Neural progenitor cell (in vitro differentiated cells): ENCODE data around the gene VMP1. TPM values are rescaled to one million over a fixed set of nuclear protein-coding genes. Genes with fewer than 3 reads are reported as not detected.

Experiments used
- DNase-seq: peaks from one replicate; pipeline ENCODE4 v3.0.0-alpha.2; 2016; ENCODE audit warnings: low spot score
- H2AFZ ChIP-seq: fragments of 200-600 bp; sonication (generic); replicated peaks from 2 replicates; pipeline ENCODE4 v1.6.1; 2016; ENCODE audit warnings: antibody characterized with exemption
- H3F3A ChIP-seq: fragments of 200-600 bp; sonication (generic); 2 replicates; pipeline ENCODE4 v1.6.1; 2016; ENCODE audit warnings: antibody characterized with exemption, low read depth
- H3K27ac ChIP-seq: fragments of 200-600 bp; sonication (generic); 2 replicates; pipeline ENCODE4 v1.5.1; 2016; ENCODE audit warnings: mild to moderate bottlenecking
- H3K27me3 ChIP-seq: fragments of 200-600 bp; sonication (generic); 2 replicates; pipeline ENCODE4 v1.6.1; 2016; ENCODE audit warnings: mild to moderate bottlenecking, moderate library complexity
- H3K36me3 ChIP-seq: fragments of 200-600 bp; sonication (generic); 2 replicates; pipeline ENCODE4 v1.5.1; 2016
- H3K4me1 ChIP-seq: fragments of 200-600 bp; sonication (generic); 2 replicates; pipeline ENCODE4 v1.6.1; 2016; ENCODE audit warnings: mixed run types
- H3K4me2 ChIP-seq: fragments of 200-600 bp; sonication (generic); 2 replicates; pipeline ENCODE4 v1.6.1; 2016
- H3K4me3 ChIP-seq: fragments of 200-600 bp; sonication (generic); 2 replicates; pipeline ENCODE4 v1.5.1; 2016
- H3K79me2 ChIP-seq: fragments of 200-600 bp; sonication (generic); 2 replicates; pipeline ENCODE4 v1.6.1; 2016; ENCODE audit warnings: low read depth
- H3K9ac ChIP-seq: fragments of 200-600 bp; sonication (generic); 2 replicates; pipeline ENCODE4 v1.6.1; 2016
- H3K9me3 ChIP-seq: fragments of 200-600 bp; sonication (generic); 2 replicates; pipeline ENCODE4 v1.5.1; 2016; ENCODE audit warnings: low read depth
- H4K20me1 ChIP-seq: fragments of 200-600 bp; sonication (generic); 2 replicates; pipeline ENCODE4 v1.6.1; 2016; ENCODE audit warnings: low read depth
- H3K27ac Mint-ChIP-seq: 3 replicates; pipeline ENCODE4 v1.8.0; 2021; ENCODE audit warnings: mixed read lengths
- H3K27me3 Mint-ChIP-seq: 2 replicates; pipeline ENCODE4 v1.8.0; 2022; ENCODE audit warnings: low read depth, mild to moderate bottlenecking, inconsistent platforms, moderate library complexity, mixed read lengths; ENCODE audit not compliant: insufficient read depth
- H3K36me3 Mint-ChIP-seq: 3 replicates; pipeline ENCODE4 v1.8.0; 2021; ENCODE audit warnings: mixed read lengths
- H3K4me1 Mint-ChIP-seq: 3 replicates; pipeline ENCODE4 v1.8.0; 2021; ENCODE audit warnings: mixed read lengths
- H3K4me3 Mint-ChIP-seq: 3 replicates; pipeline ENCODE4 v1.8.0; 2021; ENCODE audit warnings: mild to moderate bottlenecking, moderate library complexity, mixed read lengths
- H3K9me3 Mint-ChIP-seq: 3 replicates; pipeline ENCODE4 v1.8.0; 2020; ENCODE audit warnings: mixed read lengths
- CTCF ChIP-seq: fragments of 200-600 bp; sonication (generic); IDR thresholded peaks from 2 replicates; pipeline ENCODE4 v1.5.1; 2017; ENCODE audit warnings: antibody characterized with exemption, mild to moderate bottlenecking
- EZH2 ChIP-seq: fragments of 200-600 bp; sonication (generic); IDR thresholded peaks from 2 replicates; pipeline ENCODE4 v1.6.1; 2017; ENCODE audit warnings: antibody characterized with exemption, mild to moderate bottlenecking, moderate library complexity
- EZH2phosphoT487 ChIP-seq: fragments of 200-600 bp; sonication (generic); IDR thresholded peaks from 2 replicates; pipeline ENCODE4 v1.6.1; 2017; ENCODE audit warnings: antibody characterized with exemption
- total RNA-seq: library from RNA; depleted of rRNA; stranded (reverse); fragments of >200 nt; gene quantifications from 2 replicates; pipeline ENCODE4 v1.2.3, GENCODE V29; 2015; ENCODE audit warnings: low replicate concordance

Gene VMP1
- total RNA-seq, 1 donor from 2014 or later = 62.1 TPM

GRCh38 chr17:59669411-59669810, 38.0 kb upstream of the VMP1 start:
- H3K36me3 ChIP-seq = peaks cover 25% of the 10 kb centered on the region
- Mint-ChIP-seq H3K27me3 (no peaks in the 10 kb centered on the region), H3K36me3 (peaks cover 6% of the 10 kb centered on the region), H3K9me3 (no peaks in the 10 kb centered on the region), H3K4me3 (no peak overlapping the region), H3K4me1 (no peaks in the 10 kb centered on the region), H3K27ac (no peak overlapping the region)
- H3K4me3 ChIP-seq = no peak overlapping the region
- no peaks in the 10 kb centered on the region for H4K20me1 ChIP-seq
- no peaks in the 10 kb centered on the region for H3K9me3 ChIP-seq
- H3K9ac ChIP-seq = no peak overlapping the region
- no peak overlapping the region for H3K27ac ChIP-seq
- DNase-seq = no peak
- H3K79me2 ChIP-seq = no peaks in the 10 kb centered on the region
- H3K4me1 ChIP-seq = no peaks in the 10 kb centered on the region
- TF ChIP-seq EZH2 = no peak
- TF ChIP-seq EZH2phosphoT487 = no peak
- no peak for TF ChIP-seq CTCF
- no peak overlapping the region for H3K4me2 ChIP-seq
- no peak overlapping the region for H2AFZ ChIP-seq
- H3F3A ChIP-seq = peaks cover 2% of the 10 kb centered on the region
- no peaks in the 10 kb centered on the region for H3K27me3 ChIP-seq

- peaks cover 6% of the 10 kb centered on the region for H3K36me3 Mint-ChIP-seq
- Histone ChIP-seq H3K4me1 (no peaks in the 10 kb centered on the region), H3K27ac (no peak overlapping the region), H3K4me2 (no peak overlapping the region), H3K79me2 (no peaks in the 10 kb centered on the region), H3F3A (peaks cover 4% of the 10 kb centered on the region), H4K20me1 (no peaks in the 10 kb centered on the region), H3K9ac (no peak overlapping the region), H3K9me3 (no peaks in the 10 kb centered on the region), H2AFZ (no peak overlapping the region), H3K27me3 (no peaks in the 10 kb centered on the region), H3K36me3 (peaks cover 23% of the 10 kb centered on the region), H3K4me3 (no peak overlapping the region)
- H3K4me1 Mint-ChIP-seq = no peaks in the 10 kb centered on the region
- no peak overlapping the region for H3K4me3 Mint-ChIP-seq
- DNase-seq = no peak
- no peak overlapping the region for H3K27ac Mint-ChIP-seq
- TF ChIP-seq EZH2phosphoT487 (no peak), CTCF (no peak), EZH2 (no peak)
- no peaks in the 10 kb centered on the region for H3K27me3 Mint-ChIP-seq
- H3K9me3 Mint-ChIP-seq = no peaks in the 10 kb centered on the region
These were observed 37.5 kb upstream of the VMP1 start for GRCh38 chr17:59669944-59670343.

- Mint-ChIP-seq H3K4me3 (no peak overlapping the region), H3K27me3 (no peaks in the 10 kb centered on the region), H3K4me1 (no peaks in the 10 kb centered on the region), H3K36me3 (peaks cover 5% of the 10 kb centered on the region), H3K27ac (no peak overlapping the region), H3K9me3 (no peaks in the 10 kb centered on the region)
- Histone ChIP-seq H3K36me3 (peaks cover 22% of the 10 kb centered on the region), H3K4me3 (no peak overlapping the region), H3K4me1 (no peaks in the 10 kb centered on the region), H4K20me1 (no peaks in the 10 kb centered on the region), H3F3A (peaks cover 4% of the 10 kb centered on the region), H3K27me3 (no peaks in the 10 kb centered on the region), H3K4me2 (no peak overlapping the region), H2AFZ (no peak overlapping the region), H3K9me3 (no peaks in the 10 kb centered on the region), H3K27ac (no peak overlapping the region), H3K79me2 (no peaks in the 10 kb centered on the region), H3K9ac (no peak overlapping the region)
- TF ChIP-seq CTCF (no peak), EZH2phosphoT487 (no peak), EZH2 (no peak)
- no peak for DNase-seq
These were observed 36.1 kb upstream of the VMP1 start for GRCh38 chr17:59671386-59671785.

- H3K36me3 ChIP-seq = peaks cover 17% of the 10 kb centered on the region
- H4K20me1 ChIP-seq = no peaks in the 10 kb centered on the region
These were observed 32.2 kb upstream of the VMP1 start for GRCh38 chr17:59675231-59675630.

More at GRCh38 chr17:59675231-59675630, 32.2 kb upstream of the VMP1 start:
- peaks cover 13% of the 10 kb centered on the region for H3K36me3 Mint-ChIP-seq
- Histone ChIP-seq H3F3A (peaks cover 8% of the 10 kb centered on the region), H3K4me2 (no peak overlapping the region), H3K4me1 (no peaks in the 10 kb centered on the region), H3K27me3 (no peaks in the 10 kb centered on the region), H3K79me2 (no peaks in the 10 kb centered on the region), H3K9ac (no peak overlapping the region), H3K4me3 (no peak overlapping the region), H2AFZ (no peak overlapping the region), H3K27ac (no peak overlapping the region), H3K9me3 (no peaks in the 10 kb centered on the region)
- no peaks in the 10 kb centered on the region for H3K4me1 Mint-ChIP-seq
- no peak for TF ChIP-seq EZH2
- no peaks in the 10 kb centered on the region for H3K9me3 Mint-ChIP-seq
- no peak overlapping the region for H3K4me3 Mint-ChIP-seq
- H3K27ac Mint-ChIP-seq = no peak overlapping the region
- no peaks in the 10 kb centered on the region for H3K27me3 Mint-ChIP-seq
- no peak for DNase-seq
